ENCODE data around the gene PEDS1. TPM values are rescaled to one million over a fixed set of nuclear protein-coding genes. Genes with fewer than 3 reads are reported as not detected.

The PEDS1 gene
- total and polyA plus RNA-seq, 11 donors = 13.7 to 37.4 (median 28.4) TPM

- ATAC-seq = no peak
- peak overlapping the region in 10 of 12 donors; percentile 66 to 98 (median 90) for H3K4me3 ChIP-seq
- intact Hi-C loops (cut with DNase I) = loop anchor here in 2 of 10 donors (10.0 kb wide), 2 partner anchors 354 to 364 kb away; no protein-coding TSS in a partner anchor
- no peak for DNase-seq
- H3K36me3 ChIP-seq = peaks cover 0 to 15% (median 0%) of the 10 kb centered on the region in 9 donors
- WGBS, 4 donors = 45 to 56% (median 51%) methylated on average over 10 of the region's 10 CpGs
- peaks cover 15 to 87% (median 74%) of the 10 kb centered on the region in 12 donors for H3K4me1 ChIP-seq
- peak overlapping the region in 10 of 12 donors; percentile 95 to 100 (median 98) for H3K27ac ChIP-seq
- no peaks in the 10 kb centered on the region for H3K9me3 ChIP-seq
- TF ChIP-seq CTCF (IDR thresholded peaks at IDR 0.05) (no peak), POLR2A (IDR thresholded peaks at IDR 0.05) (no peak)
- no peaks in the 10 kb centered on the region for H3K27me3 ChIP-seq
Measured at GRCh38 chr20:50111120-50111828, 42.2 kb downstream of the PEDS1 start.

GRCh38 chr20:50110141-50111047 lies 43.1 kb downstream of the PEDS1 start:
- Histone ChIP-seq H3K27ac (peak overlapping the region in 9 of 12 donors; percentile 13 to 100 (median 97)), H3K36me3 (peaks cover 0 to 15% (median 0%) of the 10 kb centered on the region in 9 donors), H3K4me3 (peak overlapping the region in 4 of 12 donors; percentile 89 to 98 (median 93)), H3K9me3 (no peaks in the 10 kb centered on the region), H3K27me3 (no peaks in the 10 kb centered on the region), H3K4me1 (peaks cover 19 to 91% (median 79%) of the 10 kb centered on the region in 12 donors)
- DNase-seq (no peak), ATAC-seq (no peak)
- TF ChIP-seq POLR2A (IDR thresholded peaks at IDR 0.05) = no peak
- no peak for TF ChIP-seq CTCF (IDR thresholded peaks at IDR 0.05)
- intact Hi-C loops (cut with DNase I) = loop anchor here in 2 of 10 donors (10.0 kb wide), 2 partner anchors 354 to 364 kb away; no protein-coding TSS in a partner anchor
- 18 to 28% (median 21%) methylated on average over 4 of the region's 4 CpGs for WGBS, 4 donors

DNA sequence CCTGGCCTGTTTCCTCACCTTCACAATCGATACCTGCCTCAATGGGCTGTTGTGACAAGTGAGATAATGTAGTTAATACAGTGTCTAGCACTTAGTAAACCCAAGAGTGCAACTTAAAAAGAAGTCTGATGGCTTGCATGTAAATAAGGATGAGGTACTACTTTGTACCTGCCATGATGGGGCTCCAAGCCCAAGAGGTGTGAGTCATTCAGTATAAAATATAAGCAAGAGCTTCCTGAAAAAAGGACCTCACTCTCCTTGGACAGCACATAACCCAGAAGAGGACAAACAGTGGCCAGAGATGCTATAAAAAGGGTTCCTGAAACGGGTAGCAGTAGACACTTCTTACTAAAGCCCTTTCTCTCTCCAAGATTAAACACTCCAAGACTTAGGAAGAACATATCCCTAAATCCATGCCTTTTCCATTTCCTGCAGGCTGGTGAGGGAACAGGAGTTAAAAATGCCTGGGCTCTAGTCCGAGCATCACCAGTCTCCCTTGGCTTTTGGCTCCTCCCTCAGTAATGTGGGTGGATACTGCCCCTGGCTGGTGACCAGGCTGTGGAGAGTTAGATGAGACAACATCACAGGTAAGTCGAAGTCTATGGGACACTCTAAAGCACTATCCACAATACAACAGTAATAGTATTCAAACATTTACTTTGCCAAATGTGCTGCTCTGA lies 44.8 kb downstream of the PEDS1 start:
- WGBS, 4 donors = 40 to 48% (median 47%) methylated on average over 4 of the region's 4 CpGs
- ATAC-seq = no peak

More for the DNA sequence above, 44.8 kb downstream of the PEDS1 start:
- Histone ChIP-seq H3K27ac (peak overlapping the region in 6 of 12 donors; percentile 0 to 97 (median 34)), H3K4me3 (no peak overlapping the region), H3K9me3 (no peaks in the 10 kb centered on the region), H3K36me3 (peaks cover 0 to 15% (median 0%) of the 10 kb centered on the region in 9 donors), H3K4me1 (peaks cover 15 to 87% (median 73%) of the 10 kb centered on the region in 12 donors), H3K27me3 (no peaks in the 10 kb centered on the region)
- no peak for DNase-seq
- intact Hi-C loops (cut with DNase I) = no loop called here
- TF ChIP-seq POLR2A (IDR thresholded peaks at IDR 0.05) (no peak), CTCF (IDR thresholded peaks at IDR 0.05) (no peak)
